Left lung (tissue), 10 donors: Measurements from ENCODE around the gene FARP1. TPM values are rescaled to one million over a fixed set of nuclear protein-coding genes. Genes with fewer than 3 reads are reported as not detected.

Experiments
- ATAC-seq: fragments of 200-7000 bp; cut with Tn5 transposase; one replicate; pipeline ENCODE4 v1.9.1; 2020; ENCODE audit warnings: moderate library complexity
- DNase-seq, 4 donors: peaks; one replicate each; pipeline ENCODE4 v3.0.0-alpha.2; 2013 to 2020
- H3K27ac ChIP-seq, 2 donors: fragments of 200-600 bp; sonication (generic) in 1 of 2; one replicate each; pipeline versions ENCODE4 v1.5.0 to v1.8.0; 2020 to 2021
- H3K27me3 ChIP-seq, 2 donors: fragments of 200-600 bp; sonication (generic) in 1 of 2; one replicate each; pipeline versions ENCODE4 v1.5.0 to v1.8.0; 2020 to 2021
- H3K36me3 ChIP-seq, 2 donors: fragments of 200-600 bp; sonication (generic) in 1 of 2; one replicate each; pipeline versions ENCODE4 v1.5.0 to v1.8.0; 2020 to 2021
- H3K4me1 ChIP-seq, 2 donors: fragments of 200-600 bp; one replicate each; pipeline ENCODE4 v1.8.0; 2021
- H3K4me3 ChIP-seq, 2 donors: fragments of 200-600 bp; sonication (generic) in 1 of 2; one replicate each; pipeline versions ENCODE4 v1.5.0 to v1.8.0; 2020 to 2021; ENCODE audit warnings: mild to moderate bottlenecking in 1 of 2
- H3K9me3 ChIP-seq, 2 donors: fragments of 200-600 bp; sonication (generic) in 1 of 2; one replicate each; pipeline versions ENCODE4 v1.5.0 to v1.8.0; 2020 to 2021
- intact Hi-C, 2 donors: fragments of 100-400 bp; cut with DNase I; formaldehyde crosslinking; loops; one replicate each; pipeline versions ENCODE4 v1.11.2 to v1.14.2; 2022
- polyA plus RNA-seq, 6 donors: library from polyadenylated mRNA; unstranded; fragments of 120-200 nt; gene quantifications; one replicate each; pipeline ENCODE4 v1.2.1, GENCODE V29; 2013; ENCODE audit not compliant: insufficient read length in 6 of 6
- total RNA-seq, 2 donors: library from RNA; stranded (reverse); fragmentation: NEBNext Ultra II Directional; extraction: Animal tissue kit (Norgen Biotek cat#: 25700); gene quantifications; one replicate each; pipeline ENCODE4 v1.2.1, GENCODE V29; 2021
- TF ChIP-seq, protein P1 (sequence below), 2 donors: fragments of 200-600 bp; sonication (generic) in 1 of 2; IDR thresholded peaks; one replicate each; pipeline versions ENCODE4 v1.5.0 to v1.8.0; 2021; ENCODE audit warnings: antibody characterized with exemption in 2 of 2
- donor health status: DM: no; HTN: yes; CAD: no.
- donor health status: DM: no; HTN: no; CAD: no.

Gene FARP1
- total and polyA plus RNA-seq, 8 donors = 78.9 to 142 (median 132) TPM

DNA sequence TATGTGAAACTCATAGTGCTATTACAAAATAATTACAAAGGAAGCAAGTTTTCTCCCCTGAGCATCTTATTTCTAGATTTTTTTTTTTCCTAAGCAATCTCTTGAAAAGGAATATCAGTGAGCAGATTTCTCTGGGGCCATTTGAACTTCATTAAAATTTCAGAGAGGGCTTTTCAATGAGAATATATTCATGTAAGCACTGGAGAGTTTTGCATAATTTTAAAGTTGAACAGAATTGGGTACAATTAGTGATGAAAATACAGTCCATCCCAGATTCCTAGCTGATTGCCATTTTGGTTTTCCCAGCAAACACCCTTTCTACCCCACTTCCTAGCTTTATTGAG is 101.0 kb downstream of the FARP1 start:
- ATAC-seq (no peak), DNase-seq (no peak)
- no peaks in the 10 kb centered on the region for H3K36me3 ChIP-seq
- H3K4me3 ChIP-seq = no peak overlapping the region
- H3K27ac ChIP-seq = no peak overlapping the region
- TF ChIP-seq, protein P1, sequence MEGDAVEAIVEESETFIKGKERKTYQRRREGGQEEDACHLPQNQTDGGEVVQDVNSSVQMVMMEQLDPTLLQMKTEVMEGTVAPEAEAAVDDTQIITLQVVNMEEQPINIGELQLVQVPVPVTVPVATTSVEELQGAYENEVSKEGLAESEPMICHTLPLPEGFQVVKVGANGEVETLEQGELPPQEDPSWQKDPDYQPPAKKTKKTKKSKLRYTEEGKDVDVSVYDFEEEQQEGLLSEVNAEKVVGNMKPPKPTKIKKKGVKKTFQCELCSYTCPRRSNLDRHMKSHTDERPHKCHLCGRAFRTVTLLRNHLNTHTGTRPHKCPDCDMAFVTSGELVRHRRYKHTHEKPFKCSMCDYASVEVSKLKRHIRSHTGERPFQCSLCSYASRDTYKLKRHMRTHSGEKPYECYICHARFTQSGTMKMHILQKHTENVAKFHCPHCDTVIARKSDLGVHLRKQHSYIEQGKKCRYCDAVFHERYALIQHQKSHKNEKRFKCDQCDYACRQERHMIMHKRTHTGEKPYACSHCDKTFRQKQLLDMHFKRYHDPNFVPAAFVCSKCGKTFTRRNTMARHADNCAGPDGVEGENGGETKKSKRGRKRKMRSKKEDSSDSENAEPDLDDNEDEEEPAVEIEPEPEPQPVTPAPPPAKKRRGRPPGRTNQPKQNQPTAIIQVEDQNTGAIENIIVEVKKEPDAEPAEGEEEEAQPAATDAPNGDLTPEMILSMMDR (IDR thresholded peaks at IDR 0.05) = no peak
- H3K27me3 ChIP-seq = no peaks in the 10 kb centered on the region
- H3K9me3 ChIP-seq = no peaks in the 10 kb centered on the region
- intact Hi-C loops = no loop called here
- no peaks in the 10 kb centered on the region for H3K4me1 ChIP-seq

DNA sequence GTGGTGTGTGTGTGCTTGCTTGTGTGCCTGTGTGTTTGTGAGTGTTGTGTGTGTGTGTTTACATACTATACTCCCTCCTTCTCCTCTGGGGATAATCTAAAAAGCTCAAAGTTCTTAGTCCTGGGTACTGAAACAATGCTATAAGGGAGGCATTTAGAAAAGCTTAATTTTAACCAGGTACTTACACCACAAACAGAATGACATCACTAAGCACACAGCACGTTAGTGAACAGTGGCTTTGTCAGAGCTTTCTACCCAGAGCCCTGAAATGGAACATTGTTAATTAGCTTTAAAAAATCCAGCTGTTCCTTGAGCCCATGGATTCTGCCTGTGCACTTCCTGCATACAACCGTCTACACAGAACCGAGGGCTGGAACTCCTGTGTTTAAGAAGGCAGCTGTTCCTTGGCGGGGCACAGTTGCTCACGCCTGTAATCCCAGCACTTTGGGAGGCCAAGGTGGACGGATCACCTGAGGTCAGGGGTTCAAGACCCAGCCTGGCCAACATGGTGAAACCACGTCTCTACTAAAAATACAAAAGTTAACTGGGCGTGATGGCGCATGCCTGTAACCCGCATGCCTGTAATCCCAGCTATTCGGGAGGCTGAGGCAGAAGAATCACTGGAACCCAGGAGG is 103.8 kb downstream of the FARP1 start:
- Histone ChIP-seq H3K9me3 (no peaks in the 10 kb centered on the region), H3K27ac (no peak overlapping the region), H3K4me1 (no peaks in the 10 kb centered on the region), H3K4me3 (no peak overlapping the region), H3K36me3 (no peaks in the 10 kb centered on the region), H3K27me3 (no peaks in the 10 kb centered on the region)
- intact Hi-C loops = no loop called here
- peak in 1 of 4 donors; percentile 43 for DNase-seq
- TF ChIP-seq, protein P1 (IDR thresholded peaks at IDR 0.05) = no peak
- ATAC-seq = peak; percentile 44

DNA sequence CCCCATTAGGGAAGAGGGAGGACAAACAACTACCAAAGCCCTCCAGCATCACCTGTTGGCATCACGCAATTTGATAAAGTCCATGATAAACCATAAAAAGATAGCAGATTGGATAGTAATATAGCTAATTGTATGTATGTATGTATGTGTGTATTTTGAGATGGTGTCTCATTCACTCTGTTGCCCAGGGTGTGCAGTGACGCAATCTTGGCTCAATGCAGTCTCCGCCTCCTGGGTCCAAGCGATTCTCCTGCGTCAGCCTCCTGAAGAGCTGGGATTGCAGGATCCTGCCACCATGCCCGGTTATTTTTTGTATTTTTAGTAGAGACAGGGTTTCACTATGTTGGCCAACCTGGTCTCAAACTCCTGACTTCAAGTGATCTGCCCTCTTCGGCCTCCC is 108.8 kb downstream of the FARP1 start:
- Histone ChIP-seq H3K27ac (no peak overlapping the region), H3K4me1 (peaks cover 4 to 13% of the 10 kb centered on the region in 2 donors), H3K4me3 (no peak overlapping the region), H3K36me3 (no peaks in the 10 kb centered on the region), H3K9me3 (no peaks in the 10 kb centered on the region), H3K27me3 (no peaks in the 10 kb centered on the region)
- DNase-seq (no peak), ATAC-seq (no peak)
- TF ChIP-seq, protein P1 (IDR thresholded peaks at IDR 0.05) = no peak
- intact Hi-C loops = no loop called here

DNA sequence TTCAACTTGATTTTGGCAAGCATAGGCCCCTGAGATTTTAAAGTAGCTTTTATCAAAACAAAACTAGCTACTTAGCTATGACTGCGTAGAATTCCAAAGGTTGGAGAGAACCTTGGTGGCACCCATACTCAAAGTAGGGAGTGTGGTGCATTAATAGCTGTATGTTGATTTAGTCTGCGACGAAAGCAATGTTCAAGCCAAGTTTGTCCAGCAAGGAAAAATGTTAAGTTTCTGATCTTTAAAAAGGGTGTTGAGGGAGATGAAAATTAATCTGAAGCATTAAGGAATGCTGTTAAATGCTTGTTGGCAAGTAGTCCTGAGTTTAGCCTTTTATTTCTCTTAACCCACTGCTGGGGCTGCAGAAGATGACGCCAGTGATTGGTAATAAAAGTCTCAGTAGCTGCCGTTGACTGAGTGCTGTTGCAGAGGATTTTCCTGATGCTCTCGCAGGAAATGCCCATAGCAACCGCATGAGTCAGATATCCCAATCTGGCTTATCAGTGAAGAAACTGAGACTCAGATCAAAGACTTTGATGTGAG is 110.1 kb downstream of the FARP1 start:
- peak overlapping the region; percentile 5 to 64 for H3K27ac ChIP-seq
- TF ChIP-seq, protein P1 (IDR thresholded peaks at IDR 0.05) = no peak

DNA sequence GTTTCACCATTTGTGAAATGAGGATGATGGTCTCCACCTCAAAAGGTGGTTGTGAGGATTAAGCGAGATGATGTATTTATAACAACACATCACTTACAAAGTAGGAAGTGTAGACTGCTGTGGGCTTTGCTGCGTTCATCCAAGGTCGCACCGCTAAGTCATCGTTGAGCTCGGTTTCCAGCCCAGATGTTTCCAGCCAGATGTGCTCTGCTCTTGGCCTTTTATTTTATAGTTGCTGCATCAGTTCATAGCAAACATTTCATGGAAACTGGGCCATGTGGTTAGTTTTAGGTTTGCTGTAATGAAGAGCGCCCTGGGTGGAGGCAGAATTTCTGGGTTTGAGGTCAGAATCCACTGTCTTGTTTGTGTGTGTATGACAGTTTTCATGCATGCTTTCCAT is 110.6 kb downstream of the FARP1 start:
- no peaks in the 10 kb centered on the region for H3K9me3 ChIP-seq
- no peaks in the 10 kb centered on the region for H3K27me3 ChIP-seq
- H3K4me1 ChIP-seq = peaks cover 4 to 13% of the 10 kb centered on the region in 2 donors
- H3K36me3 ChIP-seq = no peaks in the 10 kb centered on the region
- DNase-seq (no peak), ATAC-seq (peak; percentile 6)
- intact Hi-C loops = no loop called here
- no peak overlapping the region for H3K4me3 ChIP-seq
- TF ChIP-seq, protein P1 (IDR thresholded peaks at IDR 0.05) = no peak
- H3K27ac ChIP-seq = peak overlapping the region; percentile 5 to 64

More for the DNA sequence above, 110.1 kb downstream of the FARP1 start:
- H3K27me3 ChIP-seq = no peaks in the 10 kb centered on the region
- H3K36me3 ChIP-seq = no peaks in the 10 kb centered on the region
- intact Hi-C loops = no loop called here
- peak in 2 of 4 donors; percentile 51 to 73 for DNase-seq
- peaks cover 4 to 13% of the 10 kb centered on the region in 2 donors for H3K4me1 ChIP-seq
- no peaks in the 10 kb centered on the region for H3K9me3 ChIP-seq
- no peak overlapping the region for H3K4me3 ChIP-seq
- peak; percentile 89 for ATAC-seq
